Esophagus squamous epithelium (tissue), 4 donors: ENCODE measurements around the gene SAP130.

ENCODE experiments used
- POLR2A ChIP-seq, 4 donors: fragments of 450-650 bp; IDR thresholded peaks; one replicate each; pipeline ENCODE4 v1.6.1; 2017; ENCODE audit warnings: antibody characterized with exemption in 4 of 4, mild to moderate bottlenecking in 4 of 4, moderate library complexity in 3 of 4
- TF ChIP-seq, protein P1 (sequence below), 6 experiments: fragments of 450-650 bp in 4 of 6; fragments of 200-600 bp in 2 of 6; sonication (generic) in 2 of 6; IDR thresholded peaks; one replicate each; pipeline ENCODE4 v1.5.1; 2016 to 2019; ENCODE audit warnings: antibody characterized with exemption in 6 of 6, mild to moderate bottlenecking in 4 of 6, moderate library complexity in 4 of 6

DNA sequence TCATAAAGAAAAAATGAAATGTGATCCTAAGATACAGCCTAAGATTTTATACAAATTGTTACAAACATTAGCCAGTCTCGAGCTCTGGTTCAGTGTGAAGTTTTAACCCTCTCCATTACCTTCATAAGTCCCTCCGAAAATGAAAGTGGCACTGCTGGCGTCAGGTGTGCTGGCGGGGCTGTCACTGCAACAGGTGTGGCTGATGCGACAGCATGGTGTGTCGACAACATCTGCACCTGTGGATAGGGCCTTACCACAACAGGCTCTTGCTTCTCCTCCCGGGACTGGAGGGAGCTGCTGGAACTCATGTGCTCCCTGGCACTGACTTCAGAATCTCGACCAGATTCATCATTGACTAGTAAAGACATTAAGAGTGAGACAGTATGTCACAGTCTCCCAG is 10.3 kb downstream of the SAP130 start:
- TF ChIP-seq, protein P1, sequence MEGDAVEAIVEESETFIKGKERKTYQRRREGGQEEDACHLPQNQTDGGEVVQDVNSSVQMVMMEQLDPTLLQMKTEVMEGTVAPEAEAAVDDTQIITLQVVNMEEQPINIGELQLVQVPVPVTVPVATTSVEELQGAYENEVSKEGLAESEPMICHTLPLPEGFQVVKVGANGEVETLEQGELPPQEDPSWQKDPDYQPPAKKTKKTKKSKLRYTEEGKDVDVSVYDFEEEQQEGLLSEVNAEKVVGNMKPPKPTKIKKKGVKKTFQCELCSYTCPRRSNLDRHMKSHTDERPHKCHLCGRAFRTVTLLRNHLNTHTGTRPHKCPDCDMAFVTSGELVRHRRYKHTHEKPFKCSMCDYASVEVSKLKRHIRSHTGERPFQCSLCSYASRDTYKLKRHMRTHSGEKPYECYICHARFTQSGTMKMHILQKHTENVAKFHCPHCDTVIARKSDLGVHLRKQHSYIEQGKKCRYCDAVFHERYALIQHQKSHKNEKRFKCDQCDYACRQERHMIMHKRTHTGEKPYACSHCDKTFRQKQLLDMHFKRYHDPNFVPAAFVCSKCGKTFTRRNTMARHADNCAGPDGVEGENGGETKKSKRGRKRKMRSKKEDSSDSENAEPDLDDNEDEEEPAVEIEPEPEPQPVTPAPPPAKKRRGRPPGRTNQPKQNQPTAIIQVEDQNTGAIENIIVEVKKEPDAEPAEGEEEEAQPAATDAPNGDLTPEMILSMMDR (IDR thresholded peaks at IDR 0.05), result no peak
- no peak for TF ChIP-seq POLR2A (IDR thresholded peaks at IDR 0.05)
